ENCODE results near the gene DUSP15.
"Not testable (repeated sequence)": the region's sequence is repeated elsewhere in the genome, so short reads cannot be mapped to it uniquely, and the experiment has no call there.

Gene DUSP15

DNA sequence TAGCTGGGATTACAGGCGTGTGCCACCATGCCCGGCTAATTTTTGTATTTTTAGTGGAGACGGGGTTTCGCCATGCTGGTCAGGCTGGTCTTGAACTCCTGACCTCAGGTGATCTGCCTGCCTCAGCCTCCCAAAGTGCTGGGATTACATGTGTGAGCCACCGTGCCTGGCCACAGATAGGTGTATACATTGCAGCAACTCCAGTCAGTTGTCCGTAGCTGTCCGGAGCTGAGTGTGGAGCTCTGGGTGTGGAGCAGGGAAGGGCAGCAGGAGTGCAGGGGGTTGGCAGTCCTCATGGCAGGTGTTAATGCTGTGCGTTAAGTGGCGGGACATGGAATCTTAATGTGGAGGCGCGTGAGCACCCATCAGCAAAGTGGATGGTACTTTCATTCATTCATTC lies 42.3 kb downstream of the DUSP15 start:
- not testable (repeated sequence) for H3K4me1 ChIP-seq (ENCODE audit: control insufficient read depth, insufficient read depth, low read length); H3K27me3 ChIP-seq (ENCODE audit: control insufficient read depth in 1 of 2, insufficient read depth in 2 of 2, low read length in 2 of 2); H3K36me3 ChIP-seq (ENCODE audit: control insufficient read depth in 2 of 2, insufficient read depth in 2 of 2, low read length in 2 of 2); H3K9me3 ChIP-seq (ENCODE audit: control insufficient read depth in 2 of 2, low read length in 2 of 2); H3K27ac ChIP-seq (ENCODE audit: low read length); H3K9ac ChIP-seq (ENCODE audit: low read length in 2 of 2); H3K4me3 ChIP-seq (ENCODE audit: low read length in 2 of 2)

GRCh38 chr20:31827059-31827458 lies 43.3 kb downstream of the DUSP15 start:
- peaks cover 0 to 7% of the 10 kb centered on the region in 2 donors for H3K27me3 ChIP-seq (ENCODE audit: control insufficient read depth in 1 of 2, insufficient read depth in 2 of 2, low read length in 2 of 2)
- no peak overlapping the region for H3K4me3 ChIP-seq (ENCODE audit: low read length in 2 of 2)
- peaks cover 10% of the 10 kb centered on the region for H3K4me1 ChIP-seq (ENCODE audit: control insufficient read depth, insufficient read depth, low read length)
- H3K36me3 ChIP-seq (ENCODE audit: control insufficient read depth in 2 of 2, insufficient read depth in 2 of 2, low read length in 2 of 2) = no peaks in the 10 kb centered on the region
- no peak overlapping the region for H3K9ac ChIP-seq (ENCODE audit: low read length in 2 of 2)
- H3K27ac ChIP-seq (ENCODE audit: low read length) = no peak overlapping the region
- H3K9me3 ChIP-seq (ENCODE audit: control insufficient read depth in 2 of 2, low read length in 2 of 2) = no peaks in the 10 kb centered on the region

GRCh38 chr20:31826074-31826473 lies 44.3 kb downstream of the DUSP15 start:
- Histone ChIP-seq H3K27ac (ENCODE audit: low read length) (no peak overlapping the region), H3K9ac (ENCODE audit: low read length in 2 of 2) (no peak overlapping the region), H3K9me3 (ENCODE audit: control insufficient read depth in 2 of 2, low read length in 2 of 2) (no peaks in the 10 kb centered on the region), H3K27me3 (ENCODE audit: control insufficient read depth in 1 of 2, insufficient read depth in 2 of 2, low read length in 2 of 2) (peaks cover 0 to 7% of the 10 kb centered on the region in 2 donors), H3K4me3 (ENCODE audit: low read length in 2 of 2) (no peak overlapping the region), H3K36me3 (ENCODE audit: control insufficient read depth in 2 of 2, insufficient read depth in 2 of 2, low read length in 2 of 2) (no peaks in the 10 kb centered on the region), H3K4me1 (ENCODE audit: control insufficient read depth, insufficient read depth, low read length) (peaks cover 10% of the 10 kb centered on the region)

DNA sequence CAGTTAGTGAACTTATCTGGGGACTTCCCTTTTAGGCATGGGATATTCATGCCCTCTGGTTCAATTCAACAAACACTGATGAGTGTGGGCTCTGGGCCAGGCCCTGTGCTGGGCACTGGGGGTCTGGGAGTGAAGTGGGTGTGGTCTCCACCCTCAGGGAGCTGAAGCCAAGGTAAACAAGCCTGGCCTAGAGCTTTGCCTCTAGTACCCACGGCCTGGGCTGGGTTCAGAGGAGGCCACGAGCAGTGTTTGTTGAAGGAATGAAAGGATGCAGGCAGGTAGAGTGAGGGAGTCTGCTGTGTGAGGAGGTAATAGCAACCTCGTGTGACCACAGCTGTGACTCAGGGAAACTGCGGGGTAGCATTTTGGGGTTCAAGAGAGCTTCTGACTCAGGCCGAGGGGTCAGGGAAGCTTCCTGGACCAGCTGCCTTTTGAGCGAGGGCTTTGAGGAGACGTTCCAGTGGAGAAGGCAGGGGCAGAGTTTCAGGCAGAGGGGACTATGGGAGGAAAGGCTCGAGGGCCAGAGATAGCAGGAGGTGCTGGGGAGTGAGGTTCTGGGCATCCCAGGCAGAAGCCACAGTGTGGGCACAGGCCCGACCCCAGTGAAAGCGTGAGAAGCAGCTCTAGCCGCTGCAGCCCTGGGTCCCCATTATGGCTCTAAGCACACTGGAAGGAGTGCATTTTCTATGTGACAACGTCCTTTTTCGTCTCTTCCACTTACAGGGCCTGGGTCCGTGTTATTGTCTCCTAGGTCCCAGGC lies 45.6 kb downstream of the DUSP15 start:
- H3K36me3 ChIP-seq (ENCODE audit: control insufficient read depth in 2 of 2, insufficient read depth in 2 of 2, low read length in 2 of 2) = no peaks in the 10 kb centered on the region
- no peak overlapping the region for H3K27ac ChIP-seq (ENCODE audit: low read length)
- H3K9me3 ChIP-seq (ENCODE audit: control insufficient read depth in 2 of 2, low read length in 2 of 2) = no peaks in the 10 kb centered on the region
- peaks cover 0 to 7% of the 10 kb centered on the region in 2 donors for H3K27me3 ChIP-seq (ENCODE audit: control insufficient read depth in 1 of 2, insufficient read depth in 2 of 2, low read length in 2 of 2)
- peaks cover 10% of the 10 kb centered on the region for H3K4me1 ChIP-seq (ENCODE audit: control insufficient read depth, insufficient read depth, low read length)
- no peak overlapping the region for H3K9ac ChIP-seq (ENCODE audit: low read length in 2 of 2)
- no peak overlapping the region for H3K4me3 ChIP-seq (ENCODE audit: low read length in 2 of 2)

GRCh38 chr20:31824125-31824485 lies 46.2 kb downstream of the DUSP15 start:
- Histone ChIP-seq H3K36me3 (ENCODE audit: control insufficient read depth in 2 of 2, insufficient read depth in 2 of 2, low read length in 2 of 2) (no peaks in the 10 kb centered on the region), H3K9ac (ENCODE audit: low read length in 2 of 2) (no peak overlapping the region), H3K4me3 (ENCODE audit: low read length in 2 of 2) (no peak overlapping the region), H3K27me3 (ENCODE audit: control insufficient read depth in 1 of 2, insufficient read depth in 2 of 2, low read length in 2 of 2) (peaks cover 0 to 7% of the 10 kb centered on the region in 2 donors), H3K4me1 (ENCODE audit: control insufficient read depth, insufficient read depth, low read length) (peaks cover 10% of the 10 kb centered on the region), H3K27ac (ENCODE audit: low read length) (no peak overlapping the region), H3K9me3 (ENCODE audit: control insufficient read depth in 2 of 2, low read length in 2 of 2) (no peaks in the 10 kb centered on the region)

- Histone ChIP-seq H3K4me1 (ENCODE audit: control insufficient read depth, insufficient read depth, low read length) (peaks cover 10% of the 10 kb centered on the region), H3K27ac (ENCODE audit: low read length) (no peak overlapping the region), H3K4me3 (ENCODE audit: low read length in 2 of 2) (no peak overlapping the region), H3K9me3 (ENCODE audit: control insufficient read depth in 2 of 2, low read length in 2 of 2) (no peaks in the 10 kb centered on the region), H3K27me3 (ENCODE audit: control insufficient read depth in 1 of 2, insufficient read depth in 2 of 2, low read length in 2 of 2) (peaks cover 0 to 7% of the 10 kb centered on the region in 2 donors), H3K9ac (ENCODE audit: low read length in 2 of 2) (no peak overlapping the region), H3K36me3 (ENCODE audit: control insufficient read depth in 2 of 2, insufficient read depth in 2 of 2, low read length in 2 of 2) (no peaks in the 10 kb centered on the region)
Observed at GRCh38 chr20:31823360-31824124, 46.8 kb downstream of the DUSP15 start.

GRCh38 chr20:31822421-31823330 lies 47.7 kb downstream of the DUSP15 start:
- Histone ChIP-seq H3K27me3 (ENCODE audit: control insufficient read depth in 1 of 2, insufficient read depth in 2 of 2, low read length in 2 of 2) (peaks cover 0 to 7% of the 10 kb centered on the region in 2 donors), H3K27ac (ENCODE audit: low read length) (no peak overlapping the region), H3K9me3 (ENCODE audit: control insufficient read depth in 2 of 2, low read length in 2 of 2) (no peaks in the 10 kb centered on the region), H3K9ac (ENCODE audit: low read length in 2 of 2) (no peak overlapping the region), H3K36me3 (ENCODE audit: control insufficient read depth in 2 of 2, insufficient read depth in 2 of 2, low read length in 2 of 2) (no peaks in the 10 kb centered on the region), H3K4me1 (ENCODE audit: control insufficient read depth, insufficient read depth, low read length) (peaks cover 10% of the 10 kb centered on the region), H3K4me3 (ENCODE audit: low read length in 2 of 2) (peak overlapping the region in 1 of 2 donors; percentile 49)

- Histone ChIP-seq H3K4me1 (ENCODE audit: control insufficient read depth, insufficient read depth, low read length) (peaks cover 10% of the 10 kb centered on the region), H3K27ac (ENCODE audit: low read length) (no peak overlapping the region), H3K27me3 (ENCODE audit: control insufficient read depth in 1 of 2, insufficient read depth in 2 of 2, low read length in 2 of 2) (peaks cover 0 to 7% of the 10 kb centered on the region in 2 donors), H3K36me3 (ENCODE audit: control insufficient read depth in 2 of 2, insufficient read depth in 2 of 2, low read length in 2 of 2) (no peaks in the 10 kb centered on the region), H3K9ac (ENCODE audit: low read length in 2 of 2) (no peak overlapping the region), H3K4me3 (ENCODE audit: low read length in 2 of 2) (no peak overlapping the region), H3K9me3 (ENCODE audit: control insufficient read depth in 2 of 2, low read length in 2 of 2) (no peaks in the 10 kb centered on the region)
Observed at GRCh38 chr20:31821427-31821826, 48.9 kb downstream of the DUSP15 start.

GRCh38 chr20:31820228-31820627 lies 50.1 kb downstream of the DUSP15 start:
- no peak overlapping the region for H3K4me3 ChIP-seq (ENCODE audit: low read length in 2 of 2)
- no peak overlapping the region for H3K9ac ChIP-seq (ENCODE audit: low read length in 2 of 2)
- H3K27me3 ChIP-seq (ENCODE audit: control insufficient read depth in 1 of 2, insufficient read depth in 2 of 2, low read length in 2 of 2) = peaks cover 0 to 3% of the 10 kb centered on the region in 2 donors
- H3K27ac ChIP-seq (ENCODE audit: low read length) = no peak overlapping the region
- peaks cover 13% of the 10 kb centered on the region for H3K4me1 ChIP-seq (ENCODE audit: control insufficient read depth, insufficient read depth, low read length)
- H3K9me3 ChIP-seq (ENCODE audit: control insufficient read depth in 2 of 2, low read length in 2 of 2) = no peaks in the 10 kb centered on the region
- H3K36me3 ChIP-seq (ENCODE audit: control insufficient read depth in 2 of 2, insufficient read depth in 2 of 2, low read length in 2 of 2) = no peaks in the 10 kb centered on the region

GRCh38 chr20:31819083-31819784 lies 51.1 kb downstream of the DUSP15 start, which contains the start of gene MYLK2:
MYLK2 (plus strand) TSS chr20:31819356; CDS start chr20:31819581, 225 bp downstream.
- no peak within 1 kb of the TSS for H3K4me3 ChIP-seq (ENCODE audit: low read length in 2 of 2)
- no peaks in the 10 kb centered on the region for H3K9me3 ChIP-seq (ENCODE audit: control insufficient read depth in 2 of 2, low read length in 2 of 2)
- H3K27me3 ChIP-seq (ENCODE audit: control insufficient read depth in 1 of 2, insufficient read depth in 2 of 2, low read length in 2 of 2) = no peaks in the 10 kb centered on the region
- H3K27ac ChIP-seq (ENCODE audit: low read length) = no peak within 1 kb of the TSS
- H3K36me3 ChIP-seq (ENCODE audit: control insufficient read depth in 2 of 2, insufficient read depth in 2 of 2, low read length in 2 of 2) = no peaks in the 10 kb centered on the region
- H3K4me1 ChIP-seq (ENCODE audit: control insufficient read depth, insufficient read depth, low read length) = peaks cover 13% of the 10 kb centered on the region
- H3K9ac ChIP-seq (ENCODE audit: low read length in 2 of 2) = no peak within 1 kb of the TSS

All from stomach smooth muscle (tissue), 2 donors.